Thymus (tissue), 11 donors: ENCODE results near the gene ASAP2. TPM values are rescaled to one million over a fixed set of nuclear protein-coding genes. Genes with fewer than 3 reads are reported as not detected.
"Not testable (repeated sequence)": the region's sequence is repeated elsewhere in the genome, so short reads cannot be mapped to it uniquely, and the experiment has no call there.

Experiments
- DNase-seq, 9 donors: peaks; one replicate each; pipeline ENCODE4 v3.0.0-alpha.2; 2013; ENCODE audit warnings: low spot score in 9 of 9, low read depth in 6 of 9, missing footprints in 1 of 9
- H3K27ac ChIP-seq, 2 donors: one replicate each; pipeline ENCODE4 v1.5.1; 2013; ENCODE audit warnings: control low read depth in 1 of 2, low read depth in 1 of 2, low read length in 1 of 2, mild to moderate bottlenecking in 1 of 2, moderate library complexity in 1 of 2
- H3K27me3 ChIP-seq, 2 donors: one replicate each; pipeline ENCODE4 v1.5.1; 2013; ENCODE audit warnings: low read length in 1 of 2; ENCODE audit not compliant: control insufficient read depth in 2 of 2, insufficient read depth in 1 of 2
- H3K36me3 ChIP-seq, 2 donors: one replicate each; pipeline ENCODE4 v1.5.1; 2013; ENCODE audit warnings: low read length in 1 of 2, mild to moderate bottlenecking in 1 of 2, moderate library complexity in 1 of 2; ENCODE audit not compliant: control insufficient read depth in 2 of 2, insufficient read depth in 2 of 2
- H3K4me1 ChIP-seq, 2 donors: one replicate each; pipeline ENCODE4 v1.5.1; 2013; ENCODE audit warnings: low read length in 2 of 2; ENCODE audit not compliant: control insufficient read depth in 2 of 2, insufficient read depth in 2 of 2
- H3K4me3 ChIP-seq, 2 donors: one replicate each; pipeline ENCODE4 v1.5.1; 2013; ENCODE audit warnings: low read length in 2 of 2, control low read depth in 1 of 2, mild to moderate bottlenecking in 1 of 2
- H3K9me3 ChIP-seq, 2 donors: one replicate each; pipeline ENCODE4 v1.5.1; 2013; ENCODE audit warnings: low read length in 1 of 2, mild to moderate bottlenecking in 1 of 2; ENCODE audit not compliant: control insufficient read depth in 2 of 2, insufficient read depth in 1 of 2
- WGBS: extraction: QIAGEN DNeasy Blood & Tissue Kit; methylation state at CpG from one replicate; pipeline ENCODE4 v1.1.7; 2013; 5-methylcytosine and 5-hydroxymethylcytosine counted together
- polyA plus RNA-seq: library from polyadenylated mRNA; stranded (reverse); fragments of 200-250 nt; gene quantifications from one replicate; pipeline ENCODE4 v1.2.3, GENCODE V29; 2013
- total RNA-seq: library from RNA; stranded (reverse); fragments of 120-200 nt; gene quantifications from one replicate; pipeline ENCODE4 v1.2.4, GENCODE V29; 2013
- donor health status: healthy.

ASAP2 gene
- total and polyA plus RNA-seq, 2 donors: 3.3 to 6.7 TPM

DNA sequence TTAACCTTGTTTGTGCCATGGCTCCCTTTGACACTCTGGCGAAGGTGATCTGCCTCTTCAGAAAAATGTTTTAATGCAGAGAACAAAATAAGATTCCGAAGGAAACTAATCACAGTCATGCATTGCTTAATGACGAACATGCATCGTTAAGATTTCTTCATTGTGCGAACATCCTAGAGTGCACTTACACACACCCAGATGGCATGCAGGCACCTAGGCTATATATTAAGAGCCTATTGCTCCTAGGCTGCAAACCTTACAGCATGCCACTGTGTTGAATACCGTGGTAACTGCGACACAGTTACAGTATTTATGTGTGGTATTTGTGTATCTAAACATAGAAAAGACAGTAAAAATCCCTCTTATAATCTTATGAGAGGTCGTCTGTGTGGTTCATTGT, 8.3 kb downstream of the ASAP2 start:
- DNase-seq: no peak
- WGBS: 97% methylated on average over 8 of the region's 8 CpGs
- H3K4me1 ChIP-seq: peaks cover 0 to 2% of the 10 kb centered on the region in 2 donors
- no peak overlapping the region for H3K4me3 ChIP-seq
- no peaks in the 10 kb centered on the region for H3K9me3 ChIP-seq
- no peak overlapping the region for H3K27ac ChIP-seq
- peaks cover 2% of the 10 kb centered on the region in 2 donors for H3K27me3 ChIP-seq
- no peaks in the 10 kb centered on the region for H3K36me3 ChIP-seq

DNA sequence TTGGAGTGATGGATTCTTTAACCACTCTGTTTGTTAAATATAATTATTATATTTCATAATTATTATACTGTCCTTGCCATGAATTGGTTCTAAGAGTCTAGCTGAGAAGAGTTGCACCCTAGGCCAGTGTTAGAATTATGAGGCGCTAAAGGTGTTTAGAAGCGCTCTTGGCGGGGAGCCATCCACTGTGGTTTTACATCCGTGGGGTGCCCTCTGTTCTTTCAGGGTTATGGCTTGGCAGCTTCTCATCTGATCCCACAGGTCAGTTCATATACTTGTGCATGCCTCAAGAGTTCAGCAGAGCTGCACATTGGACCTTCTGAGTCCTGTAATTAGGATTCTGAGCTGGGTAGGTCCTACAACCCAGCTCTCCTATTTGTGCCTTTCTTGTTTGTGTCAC, 9.1 kb downstream of the ASAP2 start:
- peaks cover 0 to 2% of the 10 kb centered on the region in 2 donors for H3K4me1 ChIP-seq
- WGBS: 56% methylated on average over 4 of the region's 4 CpGs

GRCh38 chr2:9216143-9216542, 9.5 kb downstream of the ASAP2 start:
- not testable (repeated sequence) for H3K36me3 ChIP-seq, DNase-seq, H3K27me3 ChIP-seq, H3K4me3 ChIP-seq, H3K4me1 ChIP-seq, H3K9me3 ChIP-seq, H3K27ac ChIP-seq
- 98% methylated on average over 2 of the region's 2 CpGs for whole genome bisulfite sequencing

More for the DNA sequence above, 9.1 kb downstream of the ASAP2 start:
- Histone ChIP-seq H3K27ac (no peak overlapping the region), H3K36me3 (no peaks in the 10 kb centered on the region), H3K4me3 (no peak overlapping the region), H3K9me3 (no peaks in the 10 kb centered on the region), H3K27me3 (peaks cover 0 to 2% of the 10 kb centered on the region in 2 donors)
- DNase-seq: no peak

GRCh38 chr2:9217838-9218770, 11.5 kb downstream of the ASAP2 start:
- DNase-seq: no peak
- Histone ChIP-seq H3K27me3 (no peaks in the 10 kb centered on the region), H3K4me3 (no peak overlapping the region), H3K9me3 (no peaks in the 10 kb centered on the region), H3K36me3 (no peaks in the 10 kb centered on the region), H3K4me1 (no peaks in the 10 kb centered on the region), H3K27ac (no peak overlapping the region)
- WGBS: 96% methylated on average over 7 of the region's 7 CpGs

- H3K27ac ChIP-seq: no peak overlapping the region
- H3K9me3 ChIP-seq: no peaks in the 10 kb centered on the region
- no peak overlapping the region for H3K4me3 ChIP-seq
- no peaks in the 10 kb centered on the region for H3K4me1 ChIP-seq
- DNase-seq: no peak
- no peaks in the 10 kb centered on the region for H3K36me3 ChIP-seq
- WGBS: 69% methylated on average over 4 of the region's 4 CpGs
- no peaks in the 10 kb centered on the region for H3K27me3 ChIP-seq
Observed at GRCh38 chr2:9219027-9219445, 12.4 kb downstream of the ASAP2 start.

DNA sequence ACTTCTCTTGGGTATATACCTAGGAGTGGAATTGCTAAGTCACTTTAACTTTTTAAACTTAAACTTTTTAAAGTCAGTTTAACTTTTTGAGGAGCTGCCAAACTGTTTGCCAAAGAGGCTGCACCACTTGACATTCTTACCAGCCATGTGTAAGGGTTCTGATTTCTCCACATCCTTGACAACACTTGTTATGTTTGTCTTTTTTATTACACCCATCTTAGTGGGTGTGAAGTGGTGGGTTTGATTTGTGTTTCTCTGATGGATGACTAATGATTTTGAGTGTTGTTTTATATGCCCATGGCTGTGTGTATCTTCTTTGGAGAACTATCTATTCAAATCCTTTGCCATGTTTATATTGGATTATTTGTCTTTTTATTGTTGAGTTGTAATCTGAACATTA, 13.6 kb downstream of the ASAP2 start:
- Histone ChIP-seq H3K4me3 (no peak overlapping the region), H3K27me3 (no peaks in the 10 kb centered on the region), H3K36me3 (no peaks in the 10 kb centered on the region), H3K4me1 (no peaks in the 10 kb centered on the region), H3K27ac (no peak overlapping the region), H3K9me3 (no peaks in the 10 kb centered on the region)
- DNase-seq: no peak

DNA sequence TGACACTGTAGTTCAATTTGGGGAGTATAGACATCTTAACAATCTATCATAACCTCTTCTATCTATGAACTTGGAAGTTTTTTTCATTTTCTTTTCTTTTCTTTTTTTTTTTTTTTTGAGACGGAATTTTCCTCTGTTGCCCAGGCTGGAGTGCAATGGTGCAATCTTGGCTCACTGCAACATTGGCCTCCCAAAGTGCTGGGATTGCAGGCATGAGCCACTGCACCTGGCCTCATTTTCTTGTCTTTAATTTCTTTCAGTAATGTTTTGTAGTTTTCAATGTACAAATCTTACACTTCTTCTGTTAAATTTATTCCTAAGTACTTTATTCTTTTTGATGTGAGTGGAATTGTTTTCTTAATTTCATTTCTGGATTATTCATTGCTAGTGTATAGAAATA, 14.6 kb downstream of the ASAP2 start:
- no peaks in the 10 kb centered on the region for H3K36me3 ChIP-seq
- H3K4me1 ChIP-seq: no peaks in the 10 kb centered on the region
- 95% methylated on average over 1 of the region's 1 CpG for WGBS
- no peaks in the 10 kb centered on the region for H3K27me3 ChIP-seq
- H3K4me3 ChIP-seq: no peak overlapping the region
- no peak for DNase-seq
- no peak overlapping the region for H3K27ac ChIP-seq
- no peaks in the 10 kb centered on the region for H3K9me3 ChIP-seq

DNA sequence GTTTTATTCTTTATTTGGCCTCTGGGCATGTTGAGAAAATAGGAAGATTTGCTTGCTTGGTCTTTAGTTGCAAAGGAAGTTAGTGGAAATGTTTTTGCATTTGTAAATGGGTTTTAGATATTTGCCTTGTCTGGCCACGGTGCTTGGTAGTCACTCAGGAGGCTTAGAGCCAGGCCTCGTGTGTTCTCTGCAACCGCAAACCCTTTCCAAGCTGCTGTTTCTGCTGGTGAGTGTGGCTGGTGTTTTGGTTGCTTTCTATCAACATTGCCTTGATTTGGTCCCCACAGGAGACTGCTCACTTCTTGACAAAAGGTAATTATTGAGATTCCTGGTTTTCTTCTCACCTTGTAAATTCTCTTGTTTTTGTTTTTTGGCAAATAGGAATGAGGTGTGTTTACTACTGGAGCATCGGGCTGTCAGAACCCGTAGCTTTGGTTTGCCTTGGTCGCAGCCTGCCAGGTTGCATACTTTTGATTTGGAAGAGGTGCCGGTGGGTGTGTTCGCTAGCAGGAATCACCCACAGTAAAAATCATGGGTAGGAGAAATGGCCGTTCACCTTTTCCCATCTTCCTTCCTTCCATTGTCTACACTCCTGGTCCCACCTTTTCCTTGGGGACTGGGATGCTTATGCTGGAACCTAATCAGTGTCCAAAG, 15.8 kb downstream of the ASAP2 start:
- Histone ChIP-seq H3K4me1 (no peaks in the 10 kb centered on the region), H3K4me3 (no peak overlapping the region), H3K36me3 (no peaks in the 10 kb centered on the region), H3K27ac (no peak overlapping the region), H3K27me3 (no peaks in the 10 kb centered on the region), H3K9me3 (no peaks in the 10 kb centered on the region)
- no peak for DNase-seq
- WGBS: 83% methylated on average over 9 of the region's 9 CpGs

DNA sequence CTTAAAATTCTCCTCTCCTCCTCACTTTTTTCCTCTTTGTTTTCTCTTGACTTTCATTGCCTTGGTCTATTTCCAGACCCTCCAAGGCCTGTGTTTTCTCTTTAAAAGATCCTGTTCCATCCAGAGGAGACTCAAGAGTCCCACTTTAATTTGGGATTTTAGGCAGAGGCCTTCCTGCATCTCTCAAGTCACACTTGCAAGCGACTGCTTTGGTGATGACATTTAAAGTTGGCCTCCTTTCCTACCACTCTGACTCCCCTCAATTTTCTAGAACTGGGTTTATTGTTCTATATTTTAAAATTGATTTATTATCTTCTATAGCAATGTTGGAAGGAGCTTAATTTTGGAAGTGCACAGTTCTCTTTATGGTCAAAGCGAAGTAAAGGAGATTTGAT, 16.3 kb downstream of the ASAP2 start:
- Histone ChIP-seq H3K4me1 (no peaks in the 10 kb centered on the region), H3K36me3 (no peaks in the 10 kb centered on the region), H3K9me3 (no peaks in the 10 kb centered on the region), H3K27me3 (no peaks in the 10 kb centered on the region), H3K4me3 (no peak overlapping the region), H3K27ac (no peak overlapping the region)
- DNase-seq: no peak
- WGBS: 97% methylated on average over 2 of the region's 2 CpGs
